Activated T-cell treated with anti-CD3 and anti-CD28 coated beads for 24 hours (primary cell): Measurements from ENCODE around the gene CIT.
"Not testable (repeated sequence)": the region's sequence is repeated elsewhere in the genome, so short reads cannot be mapped to it uniquely, and the experiment has no call there.

ENCODE experiments used
- DNase-seq: peaks from one replicate; pipeline ENCODE4 v3.0.0-alpha.2; 2020; ENCODE audit warnings: low read depth

CIT gene

DNA sequence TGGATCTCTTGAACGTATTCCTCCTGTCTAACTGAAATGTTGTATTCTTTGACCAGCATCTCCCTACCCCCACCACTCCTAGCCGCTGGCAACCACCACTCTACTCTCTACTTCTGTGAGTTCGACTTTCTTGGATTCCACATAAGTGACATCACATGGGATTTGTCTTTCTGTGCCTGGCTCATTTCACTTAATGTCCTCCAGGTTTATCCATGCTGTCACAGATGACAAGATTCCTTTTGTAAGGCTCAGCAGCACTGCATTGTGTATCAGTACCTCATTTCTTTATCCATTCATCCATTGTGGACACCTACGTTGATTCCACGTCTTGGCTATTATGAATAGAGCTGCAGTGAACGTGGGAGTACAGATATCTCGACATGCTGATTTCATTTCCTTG, 198.7 kb downstream of the CIT start:
- no peak for DNase-seq

DNA sequence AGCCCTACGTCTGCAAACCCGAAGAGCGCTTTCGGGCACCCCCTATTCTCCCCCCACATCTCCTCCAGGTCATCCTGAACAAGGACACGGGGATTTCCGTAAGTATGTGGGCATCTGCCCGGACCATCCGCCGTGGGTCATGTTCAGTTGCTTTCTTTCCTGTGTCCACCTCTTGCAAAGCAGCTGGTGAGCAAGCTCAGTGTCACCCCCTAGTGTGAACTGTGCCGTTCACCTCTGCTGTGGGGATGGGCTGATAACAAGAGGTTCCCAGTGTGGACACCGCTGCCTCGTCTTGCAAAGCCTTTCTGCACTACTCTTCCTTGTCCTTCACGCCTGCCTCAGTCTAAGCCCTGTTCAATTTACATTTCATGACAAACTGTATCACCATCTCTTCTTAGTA, 200.5 kb downstream of the CIT start:
- no peak for DNase-seq

DNA sequence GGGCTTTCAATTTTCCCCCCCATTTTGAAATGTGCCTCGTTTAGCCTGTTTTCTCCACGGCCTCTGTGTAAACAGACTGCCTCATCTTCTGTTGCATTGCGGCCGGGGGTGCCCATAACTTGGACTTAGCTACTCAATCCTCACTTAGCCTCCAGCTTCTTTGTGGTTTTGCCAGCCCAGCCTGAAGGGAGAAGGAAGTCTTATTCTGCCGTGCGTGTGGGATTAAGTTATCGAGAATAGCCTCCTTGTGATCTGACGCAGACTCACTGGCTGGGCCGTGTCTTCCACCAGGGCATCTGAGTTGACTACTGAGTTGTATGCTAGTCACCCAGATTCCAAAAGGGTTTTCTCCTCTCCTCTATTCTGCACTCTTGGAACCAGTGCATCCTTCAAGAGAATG, 201.1 kb downstream of the CIT start:
- DNase-seq = no peak

DNA sequence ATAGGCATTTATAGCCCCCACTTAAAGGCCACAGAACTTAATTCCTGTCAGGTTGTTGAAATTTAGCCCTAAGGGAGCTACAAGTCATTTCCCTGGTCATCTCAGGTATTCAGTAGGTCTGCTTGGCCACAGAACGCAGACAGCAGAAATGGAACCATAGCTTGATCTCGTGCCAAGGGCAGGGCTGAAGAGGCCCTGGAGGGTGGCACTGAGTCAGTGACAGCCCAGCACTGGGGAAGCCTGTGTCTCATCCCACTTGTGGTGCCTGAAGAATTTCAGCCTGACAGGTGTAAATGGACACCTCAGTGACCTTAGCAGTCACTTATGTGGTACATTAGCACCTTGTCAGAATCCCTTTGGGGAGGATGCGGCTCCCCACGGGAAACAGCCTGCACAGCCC, 202.6 kb downstream of the CIT start:
- no peak for DNase-seq

DNA sequence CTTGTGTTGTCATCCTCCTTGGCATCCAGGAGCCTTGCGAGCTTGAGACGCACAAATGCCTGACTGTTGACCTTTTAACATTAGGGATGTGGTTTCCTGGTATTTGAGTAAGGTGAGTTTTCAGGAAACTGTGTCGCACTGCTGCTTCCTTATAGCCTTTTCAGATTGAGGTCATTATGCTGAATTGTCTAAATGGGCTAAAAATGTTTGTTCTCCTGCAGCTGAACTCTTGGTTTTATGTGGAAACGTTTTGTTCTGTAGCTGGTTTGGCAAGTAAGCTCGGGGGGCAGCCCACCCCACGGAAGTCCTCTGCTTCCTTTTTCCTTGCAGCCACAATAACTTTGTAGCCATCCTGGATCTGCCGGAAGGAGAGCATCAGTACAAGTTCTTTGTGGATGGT, 203.5 kb downstream of the CIT start:
- no peak for DNase-seq

DNA sequence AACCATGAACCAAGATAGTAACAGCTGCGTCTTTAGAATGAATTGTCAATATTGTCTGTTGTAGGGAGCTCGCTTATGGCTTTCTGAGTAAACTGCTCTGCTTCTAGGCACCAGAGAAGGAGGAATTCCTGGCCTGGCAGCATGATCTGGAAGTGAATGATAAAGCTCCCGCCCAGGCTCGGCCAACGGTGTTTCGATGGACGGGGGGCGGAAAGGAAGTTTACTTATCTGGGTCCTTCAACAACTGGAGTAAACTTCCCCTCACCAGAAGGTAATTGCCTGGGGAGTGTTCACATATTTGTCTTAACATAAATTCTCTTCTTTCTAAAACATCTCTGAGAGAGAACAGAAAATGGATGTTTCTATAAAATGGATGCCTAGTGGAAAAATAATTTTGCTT, 204.9 kb downstream of the CIT start:
- DNase-seq = no peak

DNA sequence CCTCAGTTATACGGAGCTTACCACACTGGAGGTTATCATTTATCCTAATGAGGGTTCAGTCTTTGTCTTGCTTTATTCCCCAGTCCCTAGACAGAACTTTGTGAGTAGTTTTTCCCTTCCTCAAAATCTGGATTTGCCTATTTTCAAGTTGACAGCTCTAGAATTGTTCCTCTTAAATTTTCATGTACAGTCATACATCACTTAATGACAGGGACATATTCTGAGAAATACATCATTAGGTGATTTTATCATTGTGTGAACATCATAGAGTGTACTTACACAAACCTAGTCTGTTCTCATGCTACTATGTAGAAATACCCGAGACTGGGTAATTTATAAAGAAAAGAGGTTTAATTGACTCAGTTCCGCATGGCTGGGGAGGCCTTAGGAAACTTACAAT, 206.1 kb downstream of the CIT start:
- DNase-seq = no peak

DNA sequence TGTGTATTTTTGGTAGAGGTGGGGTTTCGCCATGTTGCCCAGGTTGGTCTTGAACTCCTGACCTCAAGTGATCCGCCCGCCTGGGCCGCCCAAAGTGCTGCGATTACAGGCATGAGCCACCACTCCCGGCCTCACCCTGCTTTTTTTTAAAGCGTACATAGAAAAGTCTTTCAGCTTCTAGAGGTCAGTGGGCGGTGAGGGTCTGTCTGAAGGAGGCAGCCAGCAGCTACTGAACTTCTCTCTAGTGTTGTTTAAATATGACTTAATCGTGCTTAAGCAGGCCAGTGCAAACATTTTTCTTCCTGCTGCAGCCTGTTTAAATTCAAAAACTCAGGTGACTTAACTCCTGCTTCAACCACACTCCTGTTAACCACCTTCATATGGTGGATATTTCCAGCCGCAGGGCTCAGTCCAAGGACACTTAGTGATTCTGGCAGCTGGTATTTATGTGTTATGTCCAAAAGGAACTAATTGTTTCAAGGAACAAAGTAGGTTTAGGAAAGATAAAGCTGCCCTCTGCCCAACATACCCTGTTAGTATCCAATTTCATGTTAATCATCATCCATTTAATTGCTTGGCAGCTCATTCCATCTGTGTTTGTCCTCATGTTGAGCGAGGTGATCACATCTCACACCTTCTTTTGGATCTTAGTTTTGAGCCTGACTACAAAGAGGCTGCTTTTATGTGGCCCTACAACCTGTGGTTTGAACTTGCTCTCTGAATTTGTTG, 207.2 kb downstream of the CIT start:
- no peak for DNase-seq

DNA sequence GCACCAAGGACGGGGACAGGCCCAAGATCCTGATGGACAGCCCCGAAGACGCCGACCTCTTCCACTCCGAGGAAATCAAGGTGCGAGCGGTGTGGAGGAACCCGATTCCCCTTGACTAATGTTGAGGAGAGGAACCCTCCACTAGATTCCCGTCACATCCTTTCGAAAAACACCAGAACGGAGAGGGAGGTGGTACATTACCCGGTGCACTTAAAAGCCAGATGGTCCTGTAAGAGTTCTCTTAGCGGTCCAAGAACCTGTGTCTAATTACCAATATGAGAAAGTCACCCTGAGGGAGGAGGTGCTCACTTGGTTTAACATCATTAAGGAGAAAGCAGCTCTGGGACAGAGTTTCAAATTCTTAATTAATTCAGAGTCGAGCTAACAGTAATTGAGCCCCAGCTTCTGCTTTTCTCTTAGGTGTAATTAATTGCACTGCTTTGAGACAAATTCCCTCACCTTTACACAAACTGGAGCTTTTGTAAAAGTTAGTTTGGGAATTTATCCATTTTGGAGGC, 208.7 kb downstream of the CIT start:
- DNase-seq = no peak

DNA sequence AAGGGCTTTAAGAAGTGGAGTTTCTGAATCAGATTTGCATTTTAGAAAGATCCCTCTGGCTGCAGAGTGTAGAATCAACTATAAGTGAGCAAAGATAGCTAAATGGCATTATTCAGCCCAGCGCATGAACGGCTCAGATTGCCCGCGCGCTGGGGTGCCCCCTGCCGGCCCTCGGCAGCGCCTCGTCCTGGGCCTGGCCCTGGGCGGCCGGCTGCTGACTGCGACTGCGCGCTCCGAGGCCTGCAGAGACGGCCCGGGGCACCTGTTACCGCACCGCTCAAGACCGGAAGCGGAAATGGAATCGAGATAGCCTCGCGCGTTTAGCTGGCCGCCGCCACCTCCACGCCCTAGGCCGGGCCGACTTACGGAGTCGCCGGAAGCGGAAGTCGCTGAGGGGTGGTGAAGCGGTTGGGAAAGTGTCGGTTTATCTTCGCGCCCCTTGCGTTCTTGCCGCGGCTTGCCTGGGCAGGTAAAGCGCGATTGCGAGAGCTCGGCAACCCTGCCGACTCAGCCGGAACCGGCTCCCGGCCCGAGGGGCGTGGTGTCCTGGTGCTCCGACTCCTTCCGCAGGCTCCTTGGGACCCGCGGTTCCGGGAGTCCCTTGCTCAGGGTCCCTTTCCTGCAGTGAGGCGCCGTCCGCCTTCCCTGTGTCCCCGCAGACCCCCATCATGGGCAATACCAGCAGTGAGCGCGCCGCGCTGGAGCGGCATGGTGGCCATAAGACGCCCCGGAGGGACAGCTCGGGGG, 209.4 kb downstream of the CIT start, which contains the start of gene PRKAB1:
PRKAB1 (plus strand) TSS at position 557 of the 747 bp plus-strand sequence; CDS start at position 669, 112 bp downstream.
- DNase-seq = peak; percentile 96

DNA sequence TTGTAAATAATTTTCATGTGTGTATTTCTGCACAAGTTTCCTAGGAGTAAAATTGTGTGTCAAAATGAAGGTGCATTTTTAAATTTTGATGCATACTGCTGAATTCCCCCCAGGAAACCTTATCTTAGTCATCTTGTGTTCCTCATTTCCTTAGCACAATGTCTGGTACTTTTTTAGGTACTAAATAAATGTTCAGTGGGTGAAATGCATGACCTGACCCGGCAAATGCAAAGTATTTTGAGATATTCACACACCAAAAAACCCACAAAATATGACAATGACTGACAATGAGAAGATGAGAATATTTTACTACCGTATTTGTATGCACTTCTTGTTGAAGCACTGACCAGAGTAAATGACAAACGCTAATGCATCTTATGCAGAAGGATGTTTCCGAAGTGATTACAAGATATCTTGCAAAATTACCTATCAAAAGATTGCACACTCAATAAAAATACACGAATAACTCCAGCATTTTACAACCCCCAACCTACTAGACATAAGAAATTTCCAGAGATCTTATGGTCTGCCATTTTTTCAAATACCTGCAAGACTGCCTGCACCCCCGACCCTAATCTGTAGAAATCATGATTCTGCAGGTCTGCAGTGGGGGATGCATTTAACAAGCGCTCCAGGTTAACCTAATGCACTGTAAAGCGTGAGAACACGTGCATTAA, 210.1 kb downstream of the CIT start:
- DNase-seq = no peak

DNA sequence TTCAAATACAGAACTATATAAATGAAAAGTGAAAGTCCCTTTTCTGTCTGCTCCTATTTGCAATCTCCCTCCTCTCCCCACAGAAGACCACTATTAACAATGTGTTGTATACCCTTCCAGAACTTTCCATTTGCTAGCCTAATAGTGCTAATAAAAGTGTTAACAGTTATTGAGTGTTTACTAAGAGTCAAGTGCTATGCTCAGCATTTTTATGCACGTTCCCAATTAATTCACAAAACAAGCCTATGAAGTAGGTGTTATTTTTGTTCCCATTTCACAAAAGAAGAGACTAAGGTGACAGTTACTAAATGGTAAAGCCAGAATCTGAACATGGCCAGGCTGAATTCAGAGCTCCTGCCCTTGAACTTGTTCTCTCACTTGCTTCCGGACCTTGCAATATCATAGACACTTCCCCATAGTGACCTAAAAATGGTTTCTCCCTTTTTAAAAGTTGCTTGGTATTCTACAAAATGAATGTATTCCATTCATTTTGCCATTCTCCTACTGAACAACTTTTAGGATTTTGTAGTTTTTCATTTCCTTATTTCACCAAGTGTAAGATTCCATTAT, 210.8 kb downstream of the CIT start:
- no peak for DNase-seq

DNA sequence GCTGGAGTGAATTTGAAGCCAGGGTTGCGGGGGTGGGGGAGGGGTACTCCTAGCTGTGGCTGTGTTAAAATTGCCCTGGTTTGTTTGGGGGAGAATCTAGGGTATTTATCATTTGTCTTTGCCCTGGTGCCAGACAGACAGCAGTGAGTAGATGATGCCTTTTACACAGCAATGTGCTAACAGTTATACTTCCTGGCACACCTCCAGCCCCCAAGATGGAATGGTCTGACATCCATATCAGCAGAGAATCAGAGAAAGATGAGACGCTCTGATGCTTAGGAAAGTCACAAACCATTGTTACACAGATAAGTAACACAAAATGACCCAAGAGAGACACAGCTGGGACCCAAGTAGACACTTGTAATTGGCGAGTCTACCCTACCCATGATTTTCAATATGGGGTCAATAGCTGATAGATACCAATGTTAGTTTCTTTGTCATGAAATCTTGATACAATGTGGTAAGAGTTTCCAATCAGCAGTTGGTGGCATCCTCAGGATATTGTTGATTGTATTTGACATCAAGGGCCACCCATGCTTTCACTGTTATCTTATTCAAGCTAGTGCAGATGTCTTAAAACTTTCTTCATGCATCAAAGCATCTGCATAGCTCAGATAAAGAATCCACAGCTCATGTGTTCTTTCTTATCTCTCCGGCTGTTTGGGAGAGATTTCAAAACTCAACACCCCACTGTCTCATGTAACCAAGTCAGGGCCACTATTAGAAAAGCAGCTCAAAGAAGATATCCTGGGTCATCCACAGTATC, 211.8 kb downstream of the CIT start:
- no peak for DNase-seq

DNA sequence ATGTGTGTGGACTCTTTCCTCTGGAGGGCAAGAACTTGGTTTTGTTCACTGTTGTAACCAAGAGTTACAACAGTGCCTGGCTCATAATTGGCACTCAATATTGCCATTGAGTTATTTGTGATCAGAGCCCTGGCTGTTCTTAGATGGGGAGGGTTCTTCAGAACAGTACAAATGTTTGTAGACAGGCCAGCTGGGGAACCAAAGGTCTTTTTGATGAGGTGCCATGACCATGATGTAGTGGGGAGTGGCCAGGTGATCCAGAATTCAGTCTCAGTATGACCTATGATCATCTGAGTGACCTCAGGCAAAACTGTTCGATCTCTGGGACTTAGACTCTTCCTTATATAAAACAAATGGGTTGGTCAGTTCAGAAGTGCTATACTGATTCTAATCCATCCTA, 212.5 kb downstream of the CIT start:
- DNase-seq = no peak

DNA sequence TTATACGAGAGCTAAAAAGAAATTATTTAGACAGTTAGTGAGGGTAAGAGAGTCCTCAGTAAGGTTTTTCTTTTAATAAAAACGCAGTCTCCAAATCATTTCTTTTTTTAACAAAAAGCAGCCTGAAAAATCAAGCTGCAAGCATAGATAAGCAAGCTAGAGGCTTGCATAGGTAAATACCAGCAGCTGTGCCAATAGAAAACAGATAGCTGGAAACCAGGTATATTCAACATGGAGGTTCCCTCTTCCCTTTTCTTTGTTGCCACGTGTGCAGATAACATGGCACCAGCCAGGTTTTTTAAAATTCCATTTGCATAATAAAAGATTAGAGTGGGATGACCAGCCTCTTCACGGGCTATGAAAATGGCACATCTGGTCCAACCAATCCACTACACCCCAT, 215.2 kb downstream of the CIT start:
- DNase-seq = no peak

DNA sequence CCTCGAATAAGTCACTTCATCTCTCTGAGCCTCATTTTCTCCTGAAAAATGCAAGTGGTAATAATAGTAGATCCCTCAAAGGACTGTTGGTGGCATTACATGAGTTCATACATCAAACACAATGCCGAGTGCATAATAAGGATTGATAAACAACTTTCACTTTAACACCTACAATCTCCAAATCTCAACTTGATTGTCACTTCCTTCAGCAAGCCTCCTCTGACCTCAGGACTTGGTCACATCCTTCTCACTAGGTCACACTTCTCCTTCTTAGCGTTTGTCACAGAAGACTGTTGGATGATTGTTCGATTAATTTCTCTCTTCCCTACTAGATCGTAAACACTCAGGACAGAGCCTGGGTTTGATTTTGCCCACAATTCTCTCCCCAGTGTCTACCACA, 217.0 kb downstream of the CIT start:
- DNase-seq = no peak

DNA sequence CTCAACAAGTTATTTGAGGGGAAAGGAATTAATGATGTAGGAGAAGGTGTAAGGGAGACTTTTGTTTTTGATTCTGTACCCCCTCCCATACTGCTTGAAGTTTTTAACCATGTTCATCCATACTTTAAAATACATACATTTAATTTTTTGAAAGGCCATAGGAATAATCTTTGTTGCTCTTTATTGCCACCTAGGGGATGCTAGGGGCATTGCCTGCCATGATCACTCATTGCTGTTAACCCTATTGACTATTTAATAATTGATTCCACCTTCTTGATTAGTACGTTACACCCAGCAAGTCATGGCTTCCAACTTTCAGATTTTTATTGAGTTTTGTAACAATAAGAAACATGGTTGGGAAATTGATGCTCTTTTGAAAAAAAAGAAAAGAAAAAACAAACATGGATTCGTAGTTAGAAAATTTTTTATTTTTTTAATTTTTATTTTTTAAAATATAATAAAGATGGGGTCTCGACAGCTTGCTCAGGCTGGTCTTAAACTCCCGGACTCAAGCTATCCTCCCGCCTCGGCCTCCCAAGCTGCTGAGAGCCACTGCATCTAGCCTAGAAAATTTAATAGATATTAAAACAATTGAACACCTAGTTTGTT, 217.7 kb downstream of the CIT start:
- DNase-seq = peak; percentile 25

DNA sequence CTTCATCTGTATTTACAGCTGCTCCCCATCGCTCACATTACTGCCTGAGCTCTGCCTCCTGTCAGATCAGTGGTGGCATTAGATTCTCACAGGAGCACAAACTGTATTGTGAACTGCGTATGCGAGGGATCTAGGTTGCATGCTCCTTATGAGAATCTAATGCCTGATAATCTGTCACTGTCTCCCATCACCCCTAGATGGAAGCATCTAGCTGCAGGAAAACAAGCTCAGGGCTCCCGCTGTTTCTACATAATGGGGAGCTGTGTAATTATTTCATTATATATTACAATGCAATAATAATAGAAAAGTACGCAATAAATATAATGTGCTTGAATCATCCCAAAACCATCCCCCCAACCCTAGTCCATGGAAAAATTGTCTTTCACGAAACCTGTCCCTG, 219.0 kb downstream of the CIT start:
- not testable (repeated sequence) for DNase-seq

DNA sequence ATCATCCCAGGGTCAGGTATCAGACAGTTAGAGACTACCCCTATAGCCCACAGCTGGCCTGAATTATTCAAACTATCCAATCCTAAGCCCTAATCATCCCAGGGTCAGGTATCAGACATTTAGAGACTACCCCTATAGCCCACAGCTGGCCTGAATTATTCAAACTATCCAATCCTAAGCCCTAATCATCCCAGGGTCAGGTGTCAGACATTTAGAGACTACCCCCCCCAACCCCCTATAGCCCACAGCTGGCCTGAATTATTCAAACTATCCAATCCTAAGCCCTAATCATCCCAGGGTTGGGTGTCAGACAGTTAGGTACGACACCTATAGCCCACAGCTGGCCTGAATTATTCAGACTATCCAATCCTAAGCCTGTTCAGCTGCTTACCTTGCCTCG, 220.1 kb downstream of the CIT start:
- DNase-seq = not testable (repeated sequence)

DNA sequence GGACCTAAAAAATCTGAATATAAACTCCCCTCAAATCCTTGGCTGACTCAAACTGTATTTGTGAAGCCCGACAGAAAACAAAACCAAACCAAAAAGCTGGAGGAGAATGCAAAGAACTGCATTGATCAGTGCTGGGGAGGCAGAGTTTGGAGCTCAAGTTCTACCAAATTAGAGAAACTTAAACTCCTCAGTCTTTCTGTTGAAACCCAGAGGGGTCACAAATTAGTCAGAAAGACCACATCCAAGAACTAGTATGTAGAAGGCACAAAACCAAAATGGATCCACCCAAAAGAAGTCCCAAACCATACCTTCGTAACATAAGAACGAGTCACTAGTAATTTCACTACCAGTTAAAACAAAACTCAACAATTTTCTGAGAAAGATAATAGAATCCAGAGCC, 224.5 kb downstream of the CIT start:
- no peak for DNase-seq

DNA sequence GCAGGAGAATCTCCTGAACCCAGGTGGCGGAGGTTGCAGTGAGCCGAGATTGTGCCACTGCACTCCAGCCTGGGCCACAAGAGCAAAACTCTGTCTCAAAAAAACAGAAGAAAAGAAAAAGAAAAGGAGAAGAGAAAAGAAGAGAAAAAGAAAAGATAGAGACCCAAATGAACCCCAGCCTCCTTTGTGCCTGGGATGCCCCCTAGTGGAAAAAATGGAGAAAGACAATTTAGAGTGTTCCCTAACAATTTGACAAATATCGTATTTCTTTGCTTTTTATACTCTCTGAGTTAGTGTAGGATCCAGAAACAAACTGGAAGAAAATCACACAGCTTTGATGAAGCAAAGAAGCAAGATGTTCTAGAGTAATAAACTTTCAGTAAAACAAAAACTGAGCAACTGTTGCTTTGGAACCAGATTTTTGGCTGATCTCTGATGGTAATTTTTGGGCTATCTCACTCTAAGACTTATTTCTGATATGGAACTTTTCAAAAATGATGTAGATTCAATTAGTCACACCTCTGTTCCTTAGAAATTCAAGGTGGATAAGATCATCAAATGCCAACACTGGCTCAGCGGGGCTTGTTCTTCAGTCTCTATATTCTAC, 227.8 kb downstream of the CIT start:
- DNase-seq = no peak
